Keratinocyte (primary cell): Measurements from ENCODE around the gene RABGAP1. TPM values are rescaled to one million over a fixed set of nuclear protein-coding genes. Genes with fewer than 3 reads are reported as not detected.
"Not testable (repeated sequence)": the region's sequence is repeated elsewhere in the genome, so short reads cannot be mapped to it uniquely, and the experiment has no call there.

Experiments used
- DNase-seq: peaks from one replicate; pipeline ENCODE4 v3.0.0-alpha.2; 2011; ENCODE audit warnings: low read depth, missing footprints, low spot score
- FAIRE-seq: peaks from 2 replicates; lab custom pipeline; 2011; peaks lifted over from hg19 to GRCh38; lab: Jason Lieb, UNC
- H2AFZ ChIP-seq: 2 replicates; pipeline ENCODE4 v1.6.0; 2012; ENCODE audit warnings: low read length, control low read depth, inconsistent platforms; ENCODE audit not compliant: control insufficient read depth
- H3K27ac ChIP-seq: 2 replicates; pipeline ENCODE4 v1.5.1; 2011; ENCODE audit warnings: low read length; ENCODE audit not compliant: control insufficient read depth, insufficient read depth
- H3K27me3 ChIP-seq: 3 replicates; pipeline ENCODE4 v1.6.0; 2011; ENCODE audit warnings: low read length; ENCODE audit not compliant: control insufficient read depth, insufficient read depth; ENCODE audit errors: extremely low read depth
- H3K36me3 ChIP-seq, 2 experiments: 2 replicates in 1 of 2; 3 replicates in 1 of 2; pipeline ENCODE4 v1.5.1; 2011; ENCODE audit warnings: low read length in 2 of 2, mild to moderate bottlenecking in 1 of 2; ENCODE audit not compliant: control insufficient read depth in 2 of 2, insufficient read depth in 2 of 2; ENCODE audit errors: extremely low read depth in 1 of 2
- H3K4me1 ChIP-seq: 3 replicates; pipeline ENCODE4 v1.5.1; 2011; ENCODE audit warnings: low read length; ENCODE audit not compliant: control insufficient read depth, insufficient read depth; ENCODE audit errors: extremely low read depth
- H3K4me2 ChIP-seq: 3 replicates; pipeline ENCODE4 v1.6.0; 2011; ENCODE audit warnings: low read depth, low read length; ENCODE audit not compliant: control insufficient read depth, insufficient read depth; ENCODE audit errors: extremely low read depth
- H3K4me3 ChIP-seq, 3 experiments: fragments of 200-600 bp in 1 of 3; sonication (generic) in 1 of 3; 2 replicates in 2 of 3; 3 replicates in 1 of 3; pipeline ENCODE4 v1.5.1; 2011 to 2016; ENCODE audit warnings: low read length in 3 of 3, mild to moderate bottlenecking in 3 of 3, control low read depth in 2 of 3, inconsistent platforms in 1 of 3, low read depth in 1 of 3, mixed read lengths in 1 of 3, mixed run types in 1 of 3, moderate library complexity in 1 of 3; ENCODE audit not compliant: control insufficient read depth in 2 of 3, insufficient read depth in 2 of 3; ENCODE audit errors: extremely low read depth in 1 of 3
- H3K79me2 ChIP-seq: 2 replicates; pipeline ENCODE4 v1.6.0; 2012; ENCODE audit warnings: low read length; ENCODE audit not compliant: control insufficient read depth, insufficient read depth
- H3K9ac ChIP-seq: 3 replicates; pipeline ENCODE4 v1.6.0; 2011; ENCODE audit warnings: low read length; ENCODE audit not compliant: control insufficient read depth, insufficient read depth; ENCODE audit errors: extremely low read depth
- H3K9me1 ChIP-seq: 3 replicates; pipeline ENCODE4 v1.6.0; 2011; ENCODE audit warnings: low read length; ENCODE audit not compliant: control insufficient read depth, insufficient read depth; ENCODE audit errors: extremely low read depth
- H3K9me3 ChIP-seq: 2 replicates; pipeline ENCODE4 v1.5.1; 2012; ENCODE audit warnings: low read depth, low read length; ENCODE audit not compliant: control insufficient read depth
- H4K20me1 ChIP-seq: 3 replicates; pipeline ENCODE4 v1.6.0; 2011; ENCODE audit warnings: low read length; ENCODE audit not compliant: control insufficient read depth, insufficient read depth; ENCODE audit errors: extremely low read depth
- CTCF ChIP-seq, 3 experiments: IDR thresholded peaks in 1 of 3; conservative IDR thresholded peaks in 1 of 3; optimal IDR thresholded peaks in 1 of 3; 2 replicates in 2 of 3; 3 replicates in 1 of 3; pipeline versions ENCODE3 to v1.5.1; 2011; ENCODE audit warnings: low read length in 3 of 3, mild to moderate bottlenecking in 3 of 3, moderate library complexity in 2 of 3, control low read depth in 1 of 3, inconsistent platforms in 1 of 3; ENCODE audit not compliant: insufficient read depth in 2 of 3; ENCODE audit errors: extremely low read depth in 1 of 3
- EZH2 ChIP-seq: IDR thresholded peaks from one replicate; pipeline ENCODE4 v1.6.1; 2012; ENCODE audit warnings: inconsistent platforms, mild to moderate bottlenecking, low read length, moderate library complexity
- dilution Hi-C: fragments of 300-500 bp; cut with MboI; formaldehyde crosslinking; loops from one replicate; pipeline ENCODE4 v1.7.0; 2020; ENCODE audit warnings: low sequenced_read_pairs; ENCODE audit not compliant: extremely low pct_ligation_motif_present
- polyA plus RNA-seq, 5 experiments: library from polyadenylated mRNA; depleted of rRNA in 3 of 5; stranded (reverse) in 3 of 5; stranded (forward) in 1 of 5; unstranded in 1 of 5; fragments of >200 nt; gene quantifications; 1 replicate in 1 of 5; 2 replicates in 3 of 5; 3 replicates in 1 of 5; pipeline versions ENCODE4 v1.2.1 to v1.2.3, GENCODE V29; 2011 to 2012; ENCODE audit warnings: missing spikeins in 2 of 5, low read depth in 1 of 5, low replicate concordance in 1 of 5

RABGAP1 gene
- polyA plus RNA-seq, 1 donor (not counting 4 experiments of a cell fraction or from before 2014, with no cell fraction given): 40.6 TPM

GRCh38 chr9:122904823-122905710, 35.8 kb upstream of the RABGAP1 start, which contains the start of gene RC3H2:
Gene RC3H2 (minus strand): TSS chr9:122905359. CDS start chr9:122897509, 7,850 bp downstream.
- H3K9me1 ChIP-seq: no peaks in the 10 kb centered on the region
- no peaks in the 10 kb centered on the region for H4K20me1 ChIP-seq
- peaks cover 0 to 5% of the 10 kb centered on the region in 2 experiments for H3K36me3 ChIP-seq
- no peaks in the 10 kb centered on the region for H3K9me3 ChIP-seq
- H3K9ac ChIP-seq: peak within 1 kb of the TSS; percentile 98
- no peaks in the 10 kb centered on the region for H3K27me3 ChIP-seq
- H3K4me2 ChIP-seq: peak within 1 kb of the TSS; percentile 87
- peak within 1 kb of the TSS; percentile 88 to 92 (median 89) for H3K4me3 ChIP-seq
- H2AFZ ChIP-seq: peak within 1 kb of the TSS; percentile 100
- FAIRE-seq (peak; percentile 95), DNase-seq (peak; percentile 100)
- dilution Hi-C loops: no loop called here
- H3K27ac ChIP-seq: peak within 1 kb of the TSS; percentile 87
- H3K4me1 ChIP-seq: peaks cover 13% of the 10 kb centered on the region
- H3K79me2 ChIP-seq: peaks cover 56% of the 10 kb centered on the region
- TF ChIP-seq CTCF (optimal IDR thresholded peaks at IDR 0.05 in 1 of 3, IDR thresholded peaks at IDR 0.05 in 1 of 3, conservative IDR thresholded peaks at IDR 0.05 in 1 of 3; ENCODE audit: extremely low read depth in 1 of 3, insufficient read depth in 2 of 3, low read length in 3 of 3): no peak
- no peak for TF ChIP-seq EZH2

GRCh38 chr9:122906122-122906521, 34.7 kb upstream of the RABGAP1 start:
- not testable (repeated sequence) for H3K27ac ChIP-seq

More at GRCh38 chr9:122906122-122906521, 34.7 kb upstream of the RABGAP1 start:
- H3K27me3 ChIP-seq, H3K36me3 ChIP-seq, H3K9me1 ChIP-seq, H3K9me3 ChIP-seq, H3K9ac ChIP-seq, H3K4me2 ChIP-seq, H4K20me1 ChIP-seq, FAIRE-seq, DNase-seq, H2AFZ ChIP-seq, dilution Hi-C loops, H3K4me3 ChIP-seq: not testable (repeated sequence)
- Histone ChIP-seq H3K4me1 (peaks cover 13% of the 10 kb centered on the region), H3K79me2 (peaks cover 56% of the 10 kb centered on the region)
